PC-9 (cell line): ENCODE results near the gene PIGX.

ENCODE experiments used
- EZH2 ChIP-seq: fragments of 200-600 bp; sonication (generic); IDR thresholded peaks from 2 replicates; pipeline ENCODE4 v1.8.0; 2017; ENCODE audit warnings: antibody characterized with exemption, low read depth
- TF ChIP-seq, protein P1 (sequence below): fragments of 200-600 bp; sonication (generic); conservative IDR thresholded peaks from 2 replicates; pipeline ENCODE4 v1.6.1; 2017; ENCODE audit warnings: mixed run types, antibody characterized with exemption, mild to moderate bottlenecking, moderate library complexity

DNA sequence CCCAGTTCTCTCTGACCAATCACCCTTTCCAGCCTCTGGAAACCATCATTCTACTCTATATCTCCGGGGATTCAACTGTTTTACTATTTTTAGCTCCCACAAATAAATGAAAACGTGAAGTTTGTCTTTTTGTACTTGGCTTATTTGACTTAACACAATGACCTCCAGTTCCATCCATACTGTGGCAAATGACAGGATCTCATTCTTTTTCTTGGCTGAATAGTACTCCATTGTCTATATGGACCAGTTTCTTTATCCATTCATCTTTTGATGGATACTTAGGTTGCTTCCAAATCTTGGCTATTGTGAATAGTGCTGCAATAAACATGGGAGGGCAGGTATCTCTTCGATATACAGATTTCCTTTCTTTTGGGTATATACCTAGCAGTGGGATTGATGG is 38.5 kb upstream of the PIGX start:
- TF ChIP-seq, protein P1, sequence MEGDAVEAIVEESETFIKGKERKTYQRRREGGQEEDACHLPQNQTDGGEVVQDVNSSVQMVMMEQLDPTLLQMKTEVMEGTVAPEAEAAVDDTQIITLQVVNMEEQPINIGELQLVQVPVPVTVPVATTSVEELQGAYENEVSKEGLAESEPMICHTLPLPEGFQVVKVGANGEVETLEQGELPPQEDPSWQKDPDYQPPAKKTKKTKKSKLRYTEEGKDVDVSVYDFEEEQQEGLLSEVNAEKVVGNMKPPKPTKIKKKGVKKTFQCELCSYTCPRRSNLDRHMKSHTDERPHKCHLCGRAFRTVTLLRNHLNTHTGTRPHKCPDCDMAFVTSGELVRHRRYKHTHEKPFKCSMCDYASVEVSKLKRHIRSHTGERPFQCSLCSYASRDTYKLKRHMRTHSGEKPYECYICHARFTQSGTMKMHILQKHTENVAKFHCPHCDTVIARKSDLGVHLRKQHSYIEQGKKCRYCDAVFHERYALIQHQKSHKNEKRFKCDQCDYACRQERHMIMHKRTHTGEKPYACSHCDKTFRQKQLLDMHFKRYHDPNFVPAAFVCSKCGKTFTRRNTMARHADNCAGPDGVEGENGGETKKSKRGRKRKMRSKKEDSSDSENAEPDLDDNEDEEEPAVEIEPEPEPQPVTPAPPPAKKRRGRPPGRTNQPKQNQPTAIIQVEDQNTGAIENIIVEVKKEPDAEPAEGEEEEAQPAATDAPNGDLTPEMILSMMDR = no peak
- no peak for TF ChIP-seq EZH2
